ENCODE results near the gene MUSTN1. TPM values are rescaled to one million over a fixed set of nuclear protein-coding genes. Genes with fewer than 3 reads are reported as not detected.
A peak's percentile ranks its signal among the peaks of the same experiment; 100 is the strongest.

Gene MUSTN1
- total RNA-seq, 2 donors from 2014 or later = 3.2 to 4.2 TPM

DNA sequence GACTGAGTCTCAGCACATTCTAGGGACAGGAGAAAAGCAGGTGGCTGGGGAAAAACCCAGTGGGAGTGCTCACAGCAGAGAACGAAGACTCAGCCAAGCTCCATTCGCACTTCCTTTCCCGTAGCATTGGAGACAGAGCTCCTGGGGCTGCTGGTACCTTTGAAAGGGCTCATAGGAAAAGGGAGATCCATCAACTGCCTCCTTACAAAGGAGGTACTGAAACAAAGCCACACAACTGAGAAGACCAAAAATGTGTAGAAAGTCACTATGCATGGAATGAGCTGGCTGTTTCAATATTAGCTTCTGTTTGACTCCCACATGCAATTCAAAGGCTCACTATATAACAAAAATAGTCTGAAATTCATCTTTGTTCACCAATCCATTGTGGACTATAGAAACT is 45.7 kb upstream of the MUSTN1 start:
- Histone ChIP-seq H3K4me3 (ENCODE audit: low read length) (no peak overlapping the region), H3K27me3 (ENCODE audit: control insufficient read depth, insufficient read depth, low read length, poor library complexity, severe bottlenecking) (no peaks in the 10 kb centered on the region), H3K36me3 (ENCODE audit: control insufficient read depth, insufficient read depth, low read length) (no peaks in the 10 kb centered on the region), H3K9ac (ENCODE audit: extremely low read depth, low read length, poor library complexity, severe bottlenecking) (no peak overlapping the region), H3K4me1 (ENCODE audit: control insufficient read depth, insufficient read depth, low read length) (no peaks in the 10 kb centered on the region), H3K27ac (ENCODE audit: low read depth, low read length) (no peak overlapping the region), H3K9me3 (ENCODE audit: control insufficient read depth, low read length) (no peaks in the 10 kb centered on the region)
- no peaks in the 10 kb centered on the region for H3K27me3 Mint-ChIP-seq (ENCODE audit: insufficient read depth)
- TF ChIP-seq, protein P1, sequence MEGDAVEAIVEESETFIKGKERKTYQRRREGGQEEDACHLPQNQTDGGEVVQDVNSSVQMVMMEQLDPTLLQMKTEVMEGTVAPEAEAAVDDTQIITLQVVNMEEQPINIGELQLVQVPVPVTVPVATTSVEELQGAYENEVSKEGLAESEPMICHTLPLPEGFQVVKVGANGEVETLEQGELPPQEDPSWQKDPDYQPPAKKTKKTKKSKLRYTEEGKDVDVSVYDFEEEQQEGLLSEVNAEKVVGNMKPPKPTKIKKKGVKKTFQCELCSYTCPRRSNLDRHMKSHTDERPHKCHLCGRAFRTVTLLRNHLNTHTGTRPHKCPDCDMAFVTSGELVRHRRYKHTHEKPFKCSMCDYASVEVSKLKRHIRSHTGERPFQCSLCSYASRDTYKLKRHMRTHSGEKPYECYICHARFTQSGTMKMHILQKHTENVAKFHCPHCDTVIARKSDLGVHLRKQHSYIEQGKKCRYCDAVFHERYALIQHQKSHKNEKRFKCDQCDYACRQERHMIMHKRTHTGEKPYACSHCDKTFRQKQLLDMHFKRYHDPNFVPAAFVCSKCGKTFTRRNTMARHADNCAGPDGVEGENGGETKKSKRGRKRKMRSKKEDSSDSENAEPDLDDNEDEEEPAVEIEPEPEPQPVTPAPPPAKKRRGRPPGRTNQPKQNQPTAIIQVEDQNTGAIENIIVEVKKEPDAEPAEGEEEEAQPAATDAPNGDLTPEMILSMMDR (conservative IDR thresholded peaks at IDR 0.05) = no peak
- H3K9me3 Mint-ChIP-seq = no peaks in the 10 kb centered on the region
- WGBS, 2 experiments (ENCODE audit: insufficient coverage in 1 of 2, insufficient read length in 1 of 2) = 43 to 84% methylated on average over 1 to 3 of the region's 3 CpGs
- peaks cover 11% of the 10 kb centered on the region for H3K36me3 Mint-ChIP-seq (ENCODE audit: low read depth)
- H3K4me3 Mint-ChIP-seq = no peak overlapping the region
- peaks cover 6% of the 10 kb centered on the region for H3K4me1 Mint-ChIP-seq
- DNase-seq = no peak
- no peak overlapping the region for H3K27ac Mint-ChIP-seq

DNA sequence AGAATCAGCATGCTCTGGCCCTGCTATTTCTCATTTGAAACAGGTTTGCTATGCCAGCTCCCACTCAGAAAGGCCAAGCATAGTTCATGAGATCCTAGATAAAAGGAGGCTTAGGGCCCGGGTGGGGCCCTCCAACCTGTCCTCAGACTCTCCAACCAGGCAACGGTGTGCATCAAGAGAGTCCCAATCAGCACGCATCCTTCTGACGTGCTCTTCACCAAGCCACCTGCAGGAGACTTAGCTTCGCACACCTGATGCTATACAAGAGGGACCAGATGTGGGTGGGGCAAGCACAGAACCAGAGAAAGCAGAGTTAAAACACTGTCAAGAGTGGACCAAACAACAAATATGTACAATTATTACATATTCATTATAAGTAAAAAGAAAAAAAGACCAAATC is 45.2 kb upstream of the MUSTN1 start:
- Histone ChIP-seq H3K4me1 (ENCODE audit: control insufficient read depth, insufficient read depth, low read length) (no peaks in the 10 kb centered on the region), H3K9me3 (ENCODE audit: control insufficient read depth, low read length) (no peaks in the 10 kb centered on the region), H3K27me3 (ENCODE audit: control insufficient read depth, insufficient read depth, low read length, poor library complexity, severe bottlenecking) (no peaks in the 10 kb centered on the region), H3K27ac (ENCODE audit: low read depth, low read length) (no peak overlapping the region), H3K9ac (ENCODE audit: extremely low read depth, low read length, poor library complexity, severe bottlenecking) (no peak overlapping the region), H3K36me3 (ENCODE audit: control insufficient read depth, insufficient read depth, low read length) (no peaks in the 10 kb centered on the region), H3K4me3 (ENCODE audit: low read length) (no peak overlapping the region)
- no peaks in the 10 kb centered on the region for H3K27me3 Mint-ChIP-seq (ENCODE audit: insufficient read depth)
- H3K9me3 Mint-ChIP-seq = no peaks in the 10 kb centered on the region
- H3K36me3 Mint-ChIP-seq (ENCODE audit: low read depth) = peaks cover 6% of the 10 kb centered on the region
- DNase-seq = no peak
- H3K4me3 Mint-ChIP-seq = no peak overlapping the region
- WGBS, 2 experiments (ENCODE audit: insufficient coverage in 1 of 2, insufficient read length in 1 of 2) = 92% methylated on average over 5 of the region's 5 CpGs; no CpG with 5 or more reads in 1 of the 2 experiments
- no peak overlapping the region for H3K27ac Mint-ChIP-seq
- TF ChIP-seq, protein P1 (conservative IDR thresholded peaks at IDR 0.05) = peak; percentile 31
- H3K4me1 Mint-ChIP-seq = peaks cover 9% of the 10 kb centered on the region

DNA sequence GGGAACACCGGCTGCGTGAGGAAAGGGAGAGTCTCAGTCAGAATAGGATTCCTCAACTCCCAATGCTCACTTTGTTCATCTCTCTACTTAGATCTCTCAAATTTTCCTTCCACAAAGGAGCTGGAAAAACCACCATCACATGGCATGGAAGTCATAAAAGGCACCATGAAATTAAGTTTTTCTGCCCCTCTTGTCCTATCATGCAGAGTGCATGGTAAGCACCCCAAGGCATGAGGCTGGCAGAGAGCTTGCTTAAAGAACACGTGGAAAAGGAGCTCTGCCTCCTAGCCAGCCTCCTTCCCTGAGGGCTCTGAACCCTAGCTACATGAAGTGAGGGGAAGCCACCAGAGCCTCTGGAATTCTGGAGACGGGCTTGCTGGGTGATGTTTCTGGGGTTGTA is 44.8 kb upstream of the MUSTN1 start:
- TF ChIP-seq, protein P1 (conservative IDR thresholded peaks at IDR 0.05) = no peak
- peaks cover 9% of the 10 kb centered on the region for H3K4me1 Mint-ChIP-seq
- no peak overlapping the region for H3K27ac ChIP-seq (ENCODE audit: low read depth, low read length)
- H3K4me3 ChIP-seq (ENCODE audit: low read length) = no peak overlapping the region
- no peaks in the 10 kb centered on the region for H3K9me3 ChIP-seq (ENCODE audit: control insufficient read depth, low read length)
- H3K4me1 ChIP-seq (ENCODE audit: control insufficient read depth, insufficient read depth, low read length) = no peaks in the 10 kb centered on the region
- H3K36me3 Mint-ChIP-seq (ENCODE audit: low read depth) = peaks cover 2% of the 10 kb centered on the region
- H3K4me3 Mint-ChIP-seq = no peak overlapping the region
- 92 to 100% methylated on average over 3 to 4 of the region's 4 CpGs for whole genome bisulfite sequencing, 2 experiments (ENCODE audit: insufficient coverage in 1 of 2, insufficient read length in 1 of 2)
- H3K27me3 Mint-ChIP-seq (ENCODE audit: insufficient read depth) = no peaks in the 10 kb centered on the region
- H3K27me3 ChIP-seq (ENCODE audit: control insufficient read depth, insufficient read depth, low read length, poor library complexity, severe bottlenecking) = no peaks in the 10 kb centered on the region
- H3K36me3 ChIP-seq (ENCODE audit: control insufficient read depth, insufficient read depth, low read length) = no peaks in the 10 kb centered on the region
- no peak overlapping the region for H3K9ac ChIP-seq (ENCODE audit: extremely low read depth, low read length, poor library complexity, severe bottlenecking)
- H3K9me3 Mint-ChIP-seq = no peaks in the 10 kb centered on the region
- DNase-seq = no peak
- H3K27ac Mint-ChIP-seq = no peak overlapping the region
